Activated CD4-positive, alpha-beta T cell treated with anti-CD3 and anti-CD28 coated beads, Interleukin-2, amount 50 U/mL, for 4 hours (primary cell): ENCODE results near the gene OR7A5.
"Not testable (repeated sequence)": the region's sequence is repeated elsewhere in the genome, so short reads cannot be mapped to it uniquely, and the experiment has no call there.

Experiments used
- DNase-seq, 2 experiments: peaks; one replicate each; pipeline ENCODE4 v3.0.0-alpha.2; 2020

The OR7A5 gene

DNA sequence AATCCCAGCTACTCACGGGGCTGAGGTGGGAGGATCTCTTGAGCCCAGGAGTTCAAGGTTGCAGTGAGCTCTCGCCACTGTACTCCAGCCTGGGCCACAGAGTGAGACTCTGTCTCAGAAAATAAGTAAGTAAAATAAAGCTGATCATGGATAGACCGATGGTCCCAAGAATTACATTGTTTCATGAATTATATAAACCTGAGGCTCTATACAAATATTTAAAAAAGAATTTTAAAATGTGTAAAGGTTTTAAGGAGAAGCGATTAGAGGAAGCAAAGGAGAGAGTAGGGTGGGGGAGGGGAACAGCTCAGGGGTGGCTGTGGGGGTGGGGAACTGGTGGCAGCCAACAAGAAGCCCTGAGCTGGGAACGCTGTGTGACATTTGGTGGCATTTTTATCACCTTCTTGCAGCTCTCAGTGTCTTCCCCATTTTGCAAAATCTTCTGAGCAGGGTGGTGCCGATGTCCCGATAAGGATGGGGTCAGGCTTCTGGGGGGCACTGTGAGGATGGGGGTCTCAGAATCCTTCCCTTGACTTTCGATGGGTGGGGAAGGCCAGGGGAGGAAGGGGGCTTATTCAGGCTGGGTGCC is 51.5 kb downstream of the OR7A5 start:
- DNase-seq, result not testable (repeated sequence)

DNA sequence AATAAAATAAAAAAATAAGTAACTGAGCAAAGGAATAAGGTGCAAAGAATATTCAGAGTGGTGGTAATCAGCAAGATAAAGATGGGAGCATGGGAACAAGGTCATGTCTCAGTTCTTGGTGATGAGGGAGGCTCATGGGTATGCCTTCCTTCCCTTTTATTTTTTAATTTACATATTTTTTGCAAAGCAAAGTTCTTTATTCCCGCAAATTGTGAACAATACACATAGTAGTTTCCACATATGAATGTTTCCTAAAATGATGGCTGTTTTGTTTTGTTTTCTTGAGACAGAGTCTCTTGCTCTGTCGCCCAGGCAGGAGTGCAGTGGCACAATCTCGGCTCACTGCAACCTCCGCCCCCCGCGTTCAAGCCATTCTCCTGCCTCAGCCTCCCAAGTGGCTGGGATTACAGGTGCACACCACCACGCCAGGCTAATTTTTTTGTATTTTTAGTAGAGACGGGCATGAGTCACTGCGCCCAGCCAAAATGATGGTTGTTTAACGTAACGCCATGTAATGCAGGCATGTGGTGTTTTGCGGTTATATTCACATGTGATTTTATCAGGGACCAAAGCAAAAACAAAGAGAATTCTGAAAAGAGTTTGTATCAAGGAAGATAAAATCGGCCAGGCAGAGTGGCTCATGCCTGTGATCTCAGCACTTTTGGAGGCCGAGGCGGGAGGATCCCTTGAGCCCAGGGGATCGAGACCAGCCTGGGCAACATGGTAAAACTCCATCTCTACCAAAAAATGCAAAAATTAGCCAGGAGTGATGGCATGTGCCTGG is 52.2 kb downstream of the OR7A5 start:
- DNase-seq, result no peak

GRCh38 chr19:14781713-14782536 is 53.1 kb downstream of the OR7A5 start:
- DNase-seq, result not testable (repeated sequence)

DNA sequence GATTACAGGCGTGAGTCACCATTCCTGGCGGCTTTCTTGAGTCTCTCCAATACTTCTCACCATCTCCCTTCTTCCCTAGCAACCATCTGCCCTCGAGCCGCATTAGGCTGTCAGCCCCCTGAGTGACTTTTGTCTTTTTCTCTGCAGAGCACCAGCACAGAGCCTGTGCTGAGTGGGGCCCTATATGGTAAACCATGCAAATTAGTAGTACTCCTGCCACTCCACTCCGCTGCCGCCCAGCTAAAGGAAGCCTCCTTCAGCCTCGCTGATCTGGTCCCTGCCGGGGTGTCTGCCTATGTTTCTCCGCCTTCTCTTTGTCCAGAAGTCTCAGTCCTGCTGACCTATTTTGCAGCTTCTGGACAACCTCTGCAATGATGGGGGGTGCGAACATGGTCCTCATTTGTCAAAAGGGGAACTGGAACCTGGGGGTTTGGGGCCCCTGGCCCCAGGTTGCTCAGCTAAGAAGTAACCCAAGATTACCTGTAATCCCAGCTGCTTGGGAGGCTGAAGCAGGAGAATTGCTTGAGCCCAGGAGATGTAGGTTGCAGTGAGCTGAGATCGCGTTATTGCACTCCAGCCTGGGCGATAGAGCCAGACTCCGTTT is 54.3 kb downstream of the OR7A5 start:
- not testable (repeated sequence) for DNase-seq

DNA sequence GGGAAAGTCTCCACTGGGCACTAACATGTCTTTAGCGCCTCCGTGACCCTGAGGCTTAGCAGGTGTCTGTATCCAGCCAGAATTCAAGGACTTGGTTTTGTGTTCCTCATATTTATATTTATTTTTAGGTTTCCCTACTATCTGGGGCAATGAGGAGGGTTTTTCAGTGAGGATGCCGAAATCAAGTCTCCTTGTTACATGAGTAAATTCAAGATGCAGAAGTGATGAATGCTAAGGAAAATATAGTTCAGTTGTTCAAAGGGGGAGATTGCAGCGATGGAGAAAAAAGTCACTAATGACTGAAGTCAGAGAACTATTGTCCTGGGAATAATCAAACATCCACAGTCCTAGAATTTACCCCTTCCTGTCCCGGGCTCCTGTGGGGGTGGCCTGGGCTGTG is 55.8 kb downstream of the OR7A5 start:
- DNase-seq, result no peak

DNA sequence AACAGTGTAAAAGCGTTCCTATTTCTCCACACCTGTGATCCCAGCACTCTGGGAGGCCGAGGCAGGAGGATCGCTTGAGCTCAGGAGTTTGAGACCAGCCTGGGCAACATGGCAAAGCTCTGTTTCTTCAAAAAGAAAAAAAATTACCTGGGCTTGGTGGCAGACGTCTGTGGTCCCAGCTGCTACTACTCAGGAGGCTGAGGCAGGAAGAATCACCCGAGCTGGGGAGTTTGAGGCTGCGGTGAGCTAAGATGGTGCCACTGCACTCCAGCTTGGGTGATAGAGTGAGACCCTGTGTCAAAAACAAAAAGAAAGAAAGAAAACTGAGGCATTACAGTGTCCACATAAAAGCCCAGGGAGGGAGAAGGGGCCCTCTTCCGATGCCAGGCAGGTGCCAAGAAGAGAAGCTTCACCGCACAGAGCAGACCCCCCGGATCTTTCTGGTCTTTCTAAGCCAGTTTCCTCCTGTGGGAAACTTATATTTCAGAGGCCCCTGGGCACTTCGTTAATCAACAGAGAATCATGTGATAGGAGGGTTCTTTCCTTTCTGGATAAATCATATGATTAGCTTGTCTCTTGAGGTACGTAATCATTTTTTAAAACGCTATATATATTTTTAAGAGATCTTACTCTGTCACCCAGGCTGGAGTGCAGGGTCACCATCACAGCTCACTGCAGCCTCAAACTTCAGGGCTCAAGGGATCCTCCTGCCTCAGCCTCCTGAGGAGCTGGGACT is 56.7 kb downstream of the OR7A5 start, which contains the start of gene ADGRE2:
ADGRE2 (minus strand) TSS at position 451 of the 736 bp plus-strand sequence. CDS start 1,804 bp downstream, outside the sequence.
- DNase-seq, result not testable (repeated sequence)

GRCh38 chr19:14777645-14778044 is 57.3 kb downstream of the OR7A5 start:
- not testable (repeated sequence) for DNase-seq
